ENCODE measurements around the gene FBXL19.

FBXL19 gene

GRCh38 chr16:30987581-30988190 lies 64.3 kb downstream of the FBXL19 start:
- no peak for DNase-seq

- DNase-seq, result no peak
Observed at GRCh38 chr16:30989469-30990047, 66.2 kb downstream of the FBXL19 start.

- DNase-seq, result no peak
Observed at GRCh38 chr16:30990105-30990504, 66.7 kb downstream of the FBXL19 start.

GRCh38 chr16:30991052-30991451 lies 67.7 kb downstream of the FBXL19 start:
- no peak for DNase-seq

GRCh38 chr16:30992276-30992780 lies 69.0 kb downstream of the FBXL19 start:
- DNase-seq, result no peak

- no peak for DNase-seq
Observed at GRCh38 chr16:30992931-30993816, 69.8 kb downstream of the FBXL19 start.

- no peak for DNase-seq
Observed at GRCh38 chr16:30995927-30996323, 72.6 kb downstream of the FBXL19 start.

GRCh38 chr16:30996324-30996984 lies 73.1 kb downstream of the FBXL19 start:
- no peak for DNase-seq

- peak; percentile 9 to 20 for DNase-seq
Observed at GRCh38 chr16:30996985-30997724, 73.8 kb downstream of the FBXL19 start.

GRCh38 chr16:30997725-30998711 lies 74.6 kb downstream of the FBXL19 start:
- DNase-seq, result no peak
